Heart left ventricle (tissue), 13 donors: ENCODE results near the gene MTG1.

Experiments
- CTCF ChIP-seq, 12 donors: fragments of 200-600 bp; sonication (generic) in 4 of 12; IDR thresholded peaks; one replicate each; pipeline versions ENCODE4 v1.5.0 to v1.8.0; 2018 to 2022; ENCODE audit warnings: antibody characterized with exemption in 12 of 12, mild to moderate bottlenecking in 5 of 12
- POLR2A ChIP-seq, 2 donors: fragments of 450-650 bp; IDR thresholded peaks; one replicate each; pipeline ENCODE4 v1.6.1; 2017; ENCODE audit warnings: antibody characterized with exemption in 2 of 2, mild to moderate bottlenecking in 2 of 2, moderate library complexity in 2 of 2
- donor health status: ischemic (EF 13 %, LVEDD 7.1; RV severe dilation, severe dysfunction).
- donor health status: DM: no; HTN: yes; CAD: no.
- donor health status: DM: no; HTN: no; CAD: no.
- donor health status: ischemic (EF 25% LVEDD 6.9; RV normal size, moderate dysfunction).
- donor health status: ischemic (EF 25% LVEDD 5.7; RV mildly dilated, moderate dysfunction).
- donor health status: ischemic (EF 35%, LVEDD 5.7; RV mildly dilated, moderate dysfunction).
- donor health status: nonischemic (EF 11% LVEDD 7.7; RV severe dilation, severe dysfunction).
- donor health status: DM: yes; HTN: yes; CAD: no.
- donor health status: PGD.
- donor health status: ischemic (EF 29% LVEDD 5.4; RV normal size, mild dysfunction).
- donor health status: nonischemic (EF 23%, LVEDD 6.1; RV moderate dilation, normal function).

- TF ChIP-seq POLR2A (IDR thresholded peaks at IDR 0.05) (no peak), CTCF (IDR thresholded peaks at IDR 0.05) (no peak)
Measured at GRCh38 chr10:133364645-133365431, 29.1 kb upstream of the MTG1 start.
